HepG2 (cell line): ENCODE data around the gene GIPC2. TPM values are rescaled to one million over a fixed set of nuclear protein-coding genes. Genes with fewer than 3 reads are reported as not detected.

Experiments used
- ATAC-seq: fragments of 200-7000 bp; cut with Tn5 transposase; 3 replicates; pipeline ENCODE4 v1.9.1; 2020; ENCODE audit warnings: mild to moderate bottlenecking, moderate library complexity
- BruUV-seq: library from RNA; stranded (reverse); fragments of 400-500 nt; replicated peaks from 2 replicates; lab custom pipeline; 2021; lab: Mats Ljungman, UMichigan
- CTCF ChIA-PET: fragments of 300-600 bp; formaldehyde crosslinking; extraction: SDS; loops from one replicate; lab custom pipeline; 2021; ENCODE audit warnings: low total read pairs, inconsistent platforms, low intra/inter-chr PET ratio; lab: Yijun Ruan, JAX
- POLR2A ChIA-PET: fragments of 350-600 bp; sonication (Branson Sonifier 250); formaldehyde crosslinking; loops from one replicate; lab custom pipeline; 2020; ENCODE audit warnings: antibody characterized with exemption, inconsistent platforms; lab: Yijun Ruan, JAX
- DNase-seq: peaks from one replicate; pipeline ENCODE4 v3.0.0-alpha.2; 2015; ENCODE audit warnings: low spot score
- FAIRE-seq: peaks from 3 replicates; lab custom pipeline; 2011; peaks lifted over from hg19 to GRCh38; lab: Jason Lieb, UNC
- H2AFZ ChIP-seq: one replicate; pipeline ENCODE4 v1.6.1; 2011; ENCODE audit warnings: low read length, inconsistent platforms
- H3K27ac ChIP-seq: fragments of 300-600 bp; 3 replicates; pipeline ENCODE4 v1.8.0; 2011; ENCODE audit warnings: mixed run types, mild to moderate bottlenecking, mixed read lengths, low read length, inconsistent platforms; ENCODE audit not compliant: insufficient read depth; ENCODE audit errors: extremely low read length
- H3K27me3 ChIP-seq, 2 experiments: fragments of 200-600 bp in 1 of 2; 2 replicates in 1 of 2; 3 replicates in 1 of 2; pipeline versions ENCODE4 v1.6.0 to v1.8.0; 2011; ENCODE audit warnings: low read length in 2 of 2, mild to moderate bottlenecking in 2 of 2, moderate library complexity in 2 of 2, inconsistent platforms in 1 of 2; ENCODE audit not compliant: insufficient read depth in 2 of 2, control insufficient read depth in 1 of 2
- H3K36me3 ChIP-seq, 2 experiments: fragments of 200-600 bp in 1 of 2; replicated peaks in 1 of 2; 2 replicates in 1 of 2; 3 replicates in 1 of 2; pipeline versions ENCODE4 v1.5.1 to v1.8.0; 2011; ENCODE audit warnings: low read length in 2 of 2, inconsistent platforms in 1 of 2; ENCODE audit not compliant: insufficient read depth in 2 of 2, control insufficient read depth in 1 of 2
- H3K4me1 ChIP-seq: 2 replicates; pipeline ENCODE4 v1.5.1; 2012; ENCODE audit warnings: low read length, inconsistent platforms; ENCODE audit not compliant: insufficient read depth
- H3K4me2 ChIP-seq: 2 replicates; pipeline ENCODE4 v1.6.0; 2011; ENCODE audit warnings: low read depth, low read length, inconsistent platforms
- H3K4me3 ChIP-seq, 3 experiments: fragments of 200-600 bp in 1 of 3; sonication (generic), shearing (Covaris generic) in 1 of 3; replicated peaks in 1 of 3; 2 replicates each; pipeline ENCODE4 v1.5.1; 2011 to 2016; ENCODE audit warnings: low read length in 3 of 3, inconsistent platforms in 2 of 3, low read depth in 2 of 3, mild to moderate bottlenecking in 2 of 3, control low read depth in 1 of 3, mixed read lengths in 1 of 3; ENCODE audit not compliant: insufficient read depth in 1 of 3
- H3K79me2 ChIP-seq: one replicate; pipeline ENCODE4 v1.6.1; 2011; ENCODE audit warnings: low read length, inconsistent platforms; ENCODE audit not compliant: insufficient read depth
- H3K9ac ChIP-seq: 2 replicates; pipeline ENCODE4 v1.6.0; 2011; ENCODE audit warnings: mild to moderate bottlenecking, low read depth, low read length, inconsistent platforms; ENCODE audit not compliant: insufficient read depth
- H3K9me3 ChIP-seq: 2 replicates; pipeline ENCODE4 v1.5.1; 2012; ENCODE audit warnings: mild to moderate bottlenecking, low read length
- H4K20me1 ChIP-seq: 2 replicates; pipeline ENCODE4 v1.6.0; 2011; ENCODE audit warnings: inconsistent platforms, mild to moderate bottlenecking, low read length, moderate library complexity; ENCODE audit not compliant: insufficient read depth
- CBX2 ChIP-seq, 2 experiments: fragments of 200-600 bp in 1 of 2; sonication (generic); formaldehyde crosslinking in 1 of 2; IDR thresholded peaks; 2 replicates each; pipeline versions ENCODE4 v1.7.0 to v1.8.1; 2018 to 2022; ENCODE audit warnings: low read depth in 2 of 2, low read length in 1 of 2, mild to moderate bottlenecking in 1 of 2, missing genetic modification reagents in 1 of 2
- DDIT3 ChIP-seq: sonication (generic); formaldehyde crosslinking; IDR thresholded peaks from 2 replicates; pipeline ENCODE4 v1.4.0; 2020; ENCODE audit warnings: mild to moderate bottlenecking, missing genetic modification reagents
- HDAC1 ChIP-seq: sonication (generic); formaldehyde crosslinking; IDR thresholded peaks from 2 replicates; pipeline ENCODE4 v1.5.1; 2020; ENCODE audit warnings: mild to moderate bottlenecking, missing genetic modification reagents
- MNT ChIP-seq: fragments of 450-650 bp; IDR thresholded peaks from 2 replicates; pipeline ENCODE4 v1.6.1; 2016
- NCOA5 ChIP-seq: sonication (generic); formaldehyde crosslinking; IDR thresholded peaks from 2 replicates; pipeline ENCODE4 v1.4.0; 2020; ENCODE audit warnings: missing genetic modification reagents
- NCOR1 ChIP-seq: fragments of 200-600 bp; sonication (generic); IDR thresholded peaks from 2 replicates; pipeline ENCODE4 v1.7.0; 2017; ENCODE audit warnings: antibody characterized with exemption, low read length, borderline replicate concordance
- NR2C2 ChIP-seq: sonication (generic); formaldehyde crosslinking; IDR thresholded peaks from 2 replicates; pipeline ENCODE4 v1.4.0; 2020; ENCODE audit warnings: missing genetic modification reagents, mild to moderate bottlenecking, moderate library complexity, borderline replicate concordance
- SAFB2 ChIP-seq: sonication (generic); formaldehyde crosslinking; IDR thresholded peaks from 2 replicates; pipeline ENCODE4 v1.5.1; 2020; ENCODE audit warnings: missing genetic modification reagents, low read depth, mild to moderate bottlenecking, borderline replicate concordance
- THRA ChIP-seq: sonication (generic); formaldehyde crosslinking; IDR thresholded peaks from 2 replicates; pipeline ENCODE4 v1.4.0; 2020; ENCODE audit warnings: missing genetic modification reagents, borderline replicate concordance
- WGBS: methylation state at CpG from one replicate; pipeline ENCODE4 v1.1.6; 2017; ENCODE audit warnings: low lambda C conversion rate; 5-methylcytosine and 5-hydroxymethylcytosine counted together
- in situ Hi-C: cut with HindIII; loops from 2 replicates; pipeline ENCODE4 v1.10.0; 2017; ENCODE audit warnings: low pct_unique_long_range_greater_than_20kb; ENCODE audit not compliant: extremely low pct_ligation_motif_present
- intact Hi-C: fragments of 100-400 bp; cut with micrococcal nuclease; formaldehyde crosslinking; loops from one replicate; pipeline ENCODE4 v1.10.0; 2022; ENCODE audit not compliant: unreplicated experiment
- polyA plus RNA-seq, 8 experiments: library from polyadenylated mRNA; depleted of rRNA in 3 of 8; stranded (reverse) in 7 of 8; unstranded in 1 of 8; fragments of >200 nt; fragmentation: Illumina TruSeq in 4 of 8; extraction: Trizol in 4 of 8; gene quantifications; 2 replicates each; pipeline versions ENCODE4 v1.2.1 to v1.2.3, GENCODE V29; 2011 to 2016; ENCODE audit warnings: low read depth in 4 of 8, missing spikeins in 1 of 8, mixed read lengths in 1 of 8; ENCODE audit not compliant: insufficient read depth in 1 of 8
- total RNA-seq, 5 experiments: library from RNA; depleted of rRNA; stranded (reverse); fragments of >200 nt; fragmentation: Illumina TruSeq; extraction: Trizol; gene quantifications; 2 replicates each; pipeline ENCODE4 v1.2.3, GENCODE V29; 2016; ENCODE audit warnings: low read depth in 1 of 5

Gene GIPC2
- total and polyA plus RNA-seq, 2 of the 13 experiments (the other 11 are each of a cell fraction or from before 2014, with no cell fraction given) = 6.1 to 21.6 TPM

GRCh38 chr1:78096976-78097375 lies 51.2 kb downstream of the GIPC2 start:
- DNase-seq (no peak), ATAC-seq (no peak), FAIRE-seq (no peak)
- ChIA-PET POLR2A (no interaction called here), CTCF (no interaction called here)
- H3K36me3 ChIP-seq = no peaks in the 10 kb centered on the region; a peak in 1 of 5 replicates
- no peak overlapping the region for H3K9ac ChIP-seq
- intact Hi-C loops = no loop called here
- H3K4me3 ChIP-seq = no peak overlapping the region
- H3K27ac ChIP-seq = no peak overlapping the region
- no peak overlapping the region for H2AFZ ChIP-seq
- H4K20me1 ChIP-seq = no peaks in the 10 kb centered on the region
- H3K4me2 ChIP-seq = no peak overlapping the region
- WGBS = 100% methylated on average over 1 of the region's 1 CpG
- H3K9me3 ChIP-seq = no peaks in the 10 kb centered on the region
- in situ Hi-C loops = no loop called here
- TF ChIP-seq HDAC1 (CRISPR knock-in tag) (no peak), NR2C2 (CRISPR knock-in tag) (no peak), MNT (no peak), NCOR1 (no peak), THRA (no peak), DDIT3 (CRISPR knock-in tag) (no peak), SAFB2 (no peak), CBX2 (IDR thresholded peaks at IDR 0.05; ENCODE audit: low read depth, low read length) (no peak), CBX2 (CRISPR knock-in tag; IDR thresholded peaks at IDR 0.05; ENCODE audit: low read depth) (no peak), NCOA5 (CRISPR knock-in tag) (no peak)
- TF ChIP-seq, all 625 proteins: peak for 0
- H3K4me1 ChIP-seq = no peaks in the 10 kb centered on the region
- no peaks in the 10 kb centered on the region for H3K27me3 ChIP-seq
- no peaks in the 10 kb centered on the region for H3K79me2 ChIP-seq
- no TSS peak for BruUV-seq
